HepG2 (cell line): ENCODE results near the gene FGA. TPM values are rescaled to one million over a fixed set of nuclear protein-coding genes. Genes with fewer than 3 reads are reported as not detected.

ENCODE experiments used
- ATAC-seq: fragments of 200-7000 bp; cut with Tn5 transposase; 3 replicates; pipeline ENCODE4 v1.9.1; 2020; ENCODE audit warnings: mild to moderate bottlenecking, moderate library complexity
- BruUV-seq: library from RNA; stranded (reverse); fragments of 400-500 nt; replicated peaks from 2 replicates; lab custom pipeline; 2021; lab: Mats Ljungman, UMichigan
- CTCF ChIA-PET: fragments of 300-600 bp; formaldehyde crosslinking; extraction: SDS; loops from one replicate; lab custom pipeline; 2021; ENCODE audit warnings: low total read pairs, inconsistent platforms, low intra/inter-chr PET ratio; lab: Yijun Ruan, JAX
- POLR2A ChIA-PET: fragments of 350-600 bp; sonication (Branson Sonifier 250); formaldehyde crosslinking; loops from one replicate; lab custom pipeline; 2020; ENCODE audit warnings: antibody characterized with exemption, inconsistent platforms; lab: Yijun Ruan, JAX
- DNase-seq: peaks from one replicate; pipeline ENCODE4 v3.0.0-alpha.2; 2015; ENCODE audit warnings: low spot score
- FAIRE-seq: peaks from 3 replicates; lab custom pipeline; 2011; peaks lifted over from hg19 to GRCh38; lab: Jason Lieb, UNC
- H2AFZ ChIP-seq: one replicate; pipeline ENCODE4 v1.6.1; 2011; ENCODE audit warnings: low read length, inconsistent platforms
- H3K27ac ChIP-seq: fragments of 300-600 bp; 3 replicates; pipeline ENCODE4 v1.8.0; 2011; ENCODE audit warnings: mixed run types, mild to moderate bottlenecking, mixed read lengths, low read length, inconsistent platforms; ENCODE audit not compliant: insufficient read depth; ENCODE audit errors: extremely low read length
- H3K27me3 ChIP-seq, 2 experiments: fragments of 200-600 bp in 1 of 2; 2 replicates in 1 of 2; 3 replicates in 1 of 2; pipeline versions ENCODE4 v1.6.0 to v1.8.0; 2011; ENCODE audit warnings: low read length in 2 of 2, mild to moderate bottlenecking in 2 of 2, moderate library complexity in 2 of 2, inconsistent platforms in 1 of 2; ENCODE audit not compliant: insufficient read depth in 2 of 2, control insufficient read depth in 1 of 2
- H3K36me3 ChIP-seq, 2 experiments: fragments of 200-600 bp in 1 of 2; replicated peaks in 1 of 2; 2 replicates in 1 of 2; 3 replicates in 1 of 2; pipeline versions ENCODE4 v1.5.1 to v1.8.0; 2011; ENCODE audit warnings: low read length in 2 of 2, inconsistent platforms in 1 of 2; ENCODE audit not compliant: insufficient read depth in 2 of 2, control insufficient read depth in 1 of 2
- H3K4me1 ChIP-seq: 2 replicates; pipeline ENCODE4 v1.5.1; 2012; ENCODE audit warnings: low read length, inconsistent platforms; ENCODE audit not compliant: insufficient read depth
- H3K4me2 ChIP-seq: 2 replicates; pipeline ENCODE4 v1.6.0; 2011; ENCODE audit warnings: low read depth, low read length, inconsistent platforms
- H3K4me3 ChIP-seq, 3 experiments: fragments of 200-600 bp in 1 of 3; sonication (generic), shearing (Covaris generic) in 1 of 3; replicated peaks in 1 of 3; 2 replicates each; pipeline ENCODE4 v1.5.1; 2011 to 2016; ENCODE audit warnings: low read length in 3 of 3, inconsistent platforms in 2 of 3, low read depth in 2 of 3, mild to moderate bottlenecking in 2 of 3, control low read depth in 1 of 3, mixed read lengths in 1 of 3; ENCODE audit not compliant: insufficient read depth in 1 of 3
- H3K79me2 ChIP-seq: one replicate; pipeline ENCODE4 v1.6.1; 2011; ENCODE audit warnings: low read length, inconsistent platforms; ENCODE audit not compliant: insufficient read depth
- H3K9ac ChIP-seq: 2 replicates; pipeline ENCODE4 v1.6.0; 2011; ENCODE audit warnings: mild to moderate bottlenecking, low read depth, low read length, inconsistent platforms; ENCODE audit not compliant: insufficient read depth
- H3K9me3 ChIP-seq: 2 replicates; pipeline ENCODE4 v1.5.1; 2012; ENCODE audit warnings: mild to moderate bottlenecking, low read length
- H4K20me1 ChIP-seq: 2 replicates; pipeline ENCODE4 v1.6.0; 2011; ENCODE audit warnings: inconsistent platforms, mild to moderate bottlenecking, low read length, moderate library complexity; ENCODE audit not compliant: insufficient read depth
- AHR ChIP-seq: IDR thresholded peaks from 2 replicates; pipeline ENCODE4 v1.6.1; 2018; ENCODE audit warnings: missing genetic modification reagents, missing compliant biosample characterization
- ASH2L ChIP-seq: fragments of 300-600, 200-600 bp; sonication (generic); IDR thresholded peaks from 2 replicates; pipeline ENCODE4 v1.7.0; 2017; ENCODE audit warnings: low read depth, mild to moderate bottlenecking, moderate library complexity, mixed read lengths, low read length; ENCODE audit not compliant: insufficient read length
- GTF3A ChIP-seq: sonication (generic); formaldehyde crosslinking; conservative IDR thresholded peaks from 2 replicates; pipeline ENCODE4 v1.4.0; 2020; ENCODE audit warnings: mild to moderate bottlenecking, missing genetic modification reagents
- MBNL3 ChIP-seq: fragments of 250-450 bp; sonication (Bioruptor Pico); conservative IDR thresholded peaks from 2 replicates; pipeline ENCODE4 v1.8.0; 2022; ENCODE audit warnings: mild to moderate bottlenecking, inconsistent platforms
- NR1H2 ChIP-seq: sonication (generic); formaldehyde crosslinking; IDR thresholded peaks from 2 replicates; pipeline ENCODE4 v1.8.1; 2022; ENCODE audit warnings: low read depth, missing genetic modification reagents, borderline replicate concordance
- PCBP2 ChIP-seq: fragments of 200-400 bp; formaldehyde crosslinking; optimal IDR thresholded peaks from 2 replicates; pipeline ENCODE3; 2018; ENCODE audit warnings: low read length, low read depth; ENCODE audit not compliant: poor library complexity, severe bottlenecking
- RFX3 ChIP-seq: IDR thresholded peaks from 2 replicates; pipeline ENCODE4 v1.6.1; 2016; ENCODE audit warnings: missing biosample characterization, missing genetic modification reagents
- TCF12 ChIP-seq, 2 experiments: fragments of 450-650 bp in 1 of 2; sonication (generic) in 1 of 2; formaldehyde crosslinking in 1 of 2; IDR thresholded peaks; 2 replicates each; pipeline versions ENCODE4 v1.6.1 to v1.8.0; 2017 to 2022; ENCODE audit warnings: antibody characterized with exemption in 1 of 2, mild to moderate bottlenecking in 1 of 2, missing genetic modification reagents in 1 of 2, moderate library complexity in 1 of 2
- ZBTB2 ChIP-seq: sonication (generic); formaldehyde crosslinking; IDR thresholded peaks from 2 replicates; pipeline ENCODE4 v1.8.0; 2022; ENCODE audit warnings: low read depth, missing genetic modification reagents
- ZC3H13 ChIP-seq: sonication (generic); formaldehyde crosslinking; IDR thresholded peaks from 2 replicates; pipeline ENCODE4 v1.8.1; 2023; ENCODE audit warnings: mild to moderate bottlenecking, missing genetic modification reagents, moderate library complexity
- ZNF136 ChIP-seq: sonication (generic); formaldehyde crosslinking; IDR thresholded peaks from 2 replicates; pipeline ENCODE4 v1.8.1; 2022; ENCODE audit warnings: low read depth, mild to moderate bottlenecking, moderate library complexity, missing genetic modification reagents
- ZNF335 ChIP-seq: sonication (generic); formaldehyde crosslinking; IDR thresholded peaks from 2 replicates; pipeline ENCODE4 v1.4.0; 2020; ENCODE audit warnings: missing genetic modification reagents
- ZNF609 ChIP-seq: sonication (generic); formaldehyde crosslinking; IDR thresholded peaks from 2 replicates; pipeline ENCODE4 v1.4.0; 2020; ENCODE audit warnings: mild to moderate bottlenecking, missing genetic modification reagents, borderline replicate concordance
- WGBS: methylation state at CpG from one replicate; pipeline ENCODE4 v1.1.6; 2017; ENCODE audit warnings: low lambda C conversion rate; 5-methylcytosine and 5-hydroxymethylcytosine counted together
- in situ Hi-C: cut with HindIII; loops from 2 replicates; pipeline ENCODE4 v1.10.0; 2017; ENCODE audit warnings: low pct_unique_long_range_greater_than_20kb; ENCODE audit not compliant: extremely low pct_ligation_motif_present
- intact Hi-C: fragments of 100-400 bp; cut with micrococcal nuclease; formaldehyde crosslinking; loops from one replicate; pipeline ENCODE4 v1.10.0; 2022; ENCODE audit not compliant: unreplicated experiment
- polyA plus RNA-seq, 8 experiments: library from polyadenylated mRNA; depleted of rRNA in 3 of 8; stranded (reverse) in 7 of 8; unstranded in 1 of 8; fragments of >200 nt; fragmentation: Illumina TruSeq in 4 of 8; extraction: Trizol in 4 of 8; gene quantifications; 2 replicates each; pipeline versions ENCODE4 v1.2.1 to v1.2.3, GENCODE V29; 2011 to 2016; ENCODE audit warnings: low read depth in 4 of 8, missing spikeins in 1 of 8, mixed read lengths in 1 of 8; ENCODE audit not compliant: insufficient read depth in 1 of 8
- total RNA-seq, 5 experiments: library from RNA; depleted of rRNA; stranded (reverse); fragments of >200 nt; fragmentation: Illumina TruSeq; extraction: Trizol; gene quantifications; 2 replicates each; pipeline ENCODE4 v1.2.3, GENCODE V29; 2016; ENCODE audit warnings: low read depth in 1 of 5
- TF ChIP-seq, protein P1 (sequence below): sonication (generic); formaldehyde crosslinking; IDR thresholded peaks from 2 replicates; pipeline ENCODE4 v1.5.1; 2020; ENCODE audit warnings: missing genetic modification reagents, mild to moderate bottlenecking, borderline replicate concordance

Gene FGA
- total and polyA plus RNA-seq, 2 of the 13 experiments (the other 11 are each of a cell fraction or from before 2014, with no cell fraction given): 640 to 1,523 TPM

GRCh38 chr4:154589296-154590197, 995 bp downstream of the FGA start:
- WGBS: 54% methylated on average over 7 of the region's 7 CpGs
- Histone ChIP-seq H3K4me2 (peak overlapping the region; percentile 90), H4K20me1 (no peaks in the 10 kb centered on the region), H3K27ac (peak overlapping the region; percentile 74), H3K79me2 (peaks cover 26% of the 10 kb centered on the region), H3K9ac (peak overlapping the region; percentile 63; the same call in 1 of the 2 replicates), H3K4me1 (peaks cover 96% of the 10 kb centered on the region), H2AFZ (no peak overlapping the region), H3K4me3 (peak overlapping the region; percentile 62 to 72 (median 68)), H3K9me3 (no peaks in the 10 kb centered on the region), H3K36me3 (peaks cover 3 to 26% of the 10 kb centered on the region in 2 experiments), H3K27me3 (no peaks in the 10 kb centered on the region)
- FAIRE-seq: no peak
- DNase-seq: no peak
- ChIA-PET POLR2A (interaction anchor here (0.9 to 16.0 kb wide), 6 partner anchors 8 to 29 kb away, joined by 5 to 468 read pairs (median 30); partner anchors contain the start of gene FGG), CTCF (no interaction called here)
- in situ Hi-C loops (no loop called here), intact Hi-C loops (loop anchor here (1.0 to 2.0 kb wide), 4 partner anchors 9 to 29 kb away; no protein-coding TSS in a partner anchor)
- no peak for ATAC-seq
- BruUV-seq: TSS peak; percentile 42
- TF ChIP-seq MBNL3 (CRISPR knock-in tag) (no peak), ASH2L (no peak), GTF3A (CRISPR knock-in tag) (0 out of 2 replicates have a peak, but pooled peaks have one; percentile 52), ZBTB2 (CRISPR knock-in tag) (no peak), TCF12 (IDR thresholded peaks at IDR 0.05) (no peak), TCF12 (CRISPR knock-in tag; IDR thresholded peaks at IDR 0.05) (no peak), PCBP2 (no peak), ZNF335 (CRISPR knock-in tag) (no peak), ZC3H13 (CRISPR knock-in tag) (peak; percentile 56; the same call in 1 of the 2 replicates), RFX3 (CRISPR knock-in tag) (no peak), AHR (no peak), NR1H2 (CRISPR knock-in tag) (no peak), ZNF609 (CRISPR knock-in tag) (peak; percentile 49; the same call in 1 of the 2 replicates), ZNF136 (CRISPR knock-in tag) (no peak)
- TF ChIP-seq, protein P1, sequence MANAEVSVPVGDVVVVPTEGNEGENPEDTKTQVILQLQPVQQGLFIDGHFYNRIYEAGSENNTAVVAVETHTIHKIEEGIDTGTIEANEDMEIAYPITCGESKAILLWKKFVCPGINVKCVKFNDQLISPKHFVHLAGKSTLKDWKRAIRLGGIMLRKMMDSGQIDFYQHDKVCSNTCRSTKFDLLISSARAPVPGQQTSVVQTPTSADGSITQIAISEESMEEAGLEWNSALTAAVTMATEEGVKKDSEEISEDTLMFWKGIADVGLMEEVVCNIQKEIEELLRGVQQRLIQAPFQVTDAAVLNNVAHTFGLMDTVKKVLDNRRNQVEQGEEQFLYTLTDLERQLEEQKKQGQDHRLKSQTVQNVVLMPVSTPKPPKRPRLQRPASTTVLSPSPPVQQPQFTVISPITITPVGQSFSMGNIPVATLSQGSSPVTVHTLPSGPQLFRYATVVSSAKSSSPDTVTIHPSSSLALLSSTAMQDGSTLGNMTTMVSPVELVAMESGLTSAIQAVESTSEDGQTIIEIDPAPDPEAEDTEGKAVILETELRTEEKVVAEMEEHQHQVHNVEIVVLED (CRISPR knock-in tag): 0 out of 2 replicates have a peak, but pooled peaks have one; percentile 27
